Gastrocnemius medialis (tissue), 4 donors: ENCODE data around the gene HPCAL4.

Experiments
- CTCF ChIP-seq, 5 experiments: fragments of 450-650 bp in 3 of 5; fragments of 200-600 bp in 2 of 5; sonication (generic) in 2 of 5; IDR thresholded peaks in 4 of 5; conservative IDR thresholded peaks in 1 of 5; 1 replicate in 4 of 5; 2 replicates in 1 of 5; pipeline ENCODE4 v1.5.1; 2016 to 2019; ENCODE audit warnings: antibody characterized with exemption in 5 of 5, mild to moderate bottlenecking in 3 of 5, moderate library complexity in 3 of 5
- POLR2A ChIP-seq, 2 donors: fragments of 450-650 bp; IDR thresholded peaks; one replicate each; pipeline ENCODE4 v1.6.1; 2017; ENCODE audit warnings: antibody characterized with exemption in 2 of 2, mild to moderate bottlenecking in 2 of 2, moderate library complexity in 2 of 2

GRCh38 chr1:39685071-39685470 is 6.2 kb downstream of the HPCAL4 start:
- TF ChIP-seq POLR2A (IDR thresholded peaks at IDR 0.05), result no peak
- TF ChIP-seq CTCF (IDR thresholded peaks at IDR 0.05 in 4 of 5, conservative IDR thresholded peaks at IDR 0.05 in 1 of 5), result no peak
